ENCODE results near the gene IL17RA. TPM values are rescaled to one million over a fixed set of nuclear protein-coding genes. Genes with fewer than 3 reads are reported as not detected.

IL17RA gene
- total and polyA plus RNA-seq, 8 donors = 3.2 to 19.1 (median 8.7) TPM

DNA sequence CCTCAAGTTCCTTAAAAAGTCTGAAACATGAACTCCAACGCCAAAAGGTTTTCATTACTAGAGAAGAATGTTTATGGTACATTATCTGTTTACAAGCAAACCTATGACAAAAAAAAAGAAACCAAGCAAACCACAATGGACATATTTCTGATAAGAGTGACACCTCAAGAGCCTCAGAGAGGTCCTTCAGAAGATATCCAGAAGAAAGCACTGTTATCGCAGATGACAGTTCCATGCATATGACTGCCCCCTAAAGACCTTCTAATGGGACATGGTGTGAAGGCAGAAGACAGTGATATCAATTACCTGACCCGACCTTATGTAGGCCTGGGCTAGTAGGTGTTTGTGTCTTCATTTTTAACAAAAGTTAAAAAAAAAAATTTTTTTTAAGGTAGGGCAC, 71.1 kb downstream of the IL17RA start:
- no peak for DNase-seq
- Histone ChIP-seq H3K27ac (no peak overlapping the region), H3K4me3 (no peak overlapping the region), H3K27me3 (no peaks in the 10 kb centered on the region), H3K4me1 (peaks cover 20 to 74% (median 46%) of the 10 kb centered on the region in 4 donors), H3K36me3 (no peaks in the 10 kb centered on the region), H3K9me3 (no peaks in the 10 kb centered on the region)
- TF ChIP-seq POLR2A (IDR thresholded peaks at IDR 0.05) (no peak), EP300 (IDR thresholded peaks at IDR 0.05) (no peak), POLR2AphosphoS5 (IDR thresholded peaks at IDR 0.05) (no peak)
- TF ChIP-seq, protein P1, sequence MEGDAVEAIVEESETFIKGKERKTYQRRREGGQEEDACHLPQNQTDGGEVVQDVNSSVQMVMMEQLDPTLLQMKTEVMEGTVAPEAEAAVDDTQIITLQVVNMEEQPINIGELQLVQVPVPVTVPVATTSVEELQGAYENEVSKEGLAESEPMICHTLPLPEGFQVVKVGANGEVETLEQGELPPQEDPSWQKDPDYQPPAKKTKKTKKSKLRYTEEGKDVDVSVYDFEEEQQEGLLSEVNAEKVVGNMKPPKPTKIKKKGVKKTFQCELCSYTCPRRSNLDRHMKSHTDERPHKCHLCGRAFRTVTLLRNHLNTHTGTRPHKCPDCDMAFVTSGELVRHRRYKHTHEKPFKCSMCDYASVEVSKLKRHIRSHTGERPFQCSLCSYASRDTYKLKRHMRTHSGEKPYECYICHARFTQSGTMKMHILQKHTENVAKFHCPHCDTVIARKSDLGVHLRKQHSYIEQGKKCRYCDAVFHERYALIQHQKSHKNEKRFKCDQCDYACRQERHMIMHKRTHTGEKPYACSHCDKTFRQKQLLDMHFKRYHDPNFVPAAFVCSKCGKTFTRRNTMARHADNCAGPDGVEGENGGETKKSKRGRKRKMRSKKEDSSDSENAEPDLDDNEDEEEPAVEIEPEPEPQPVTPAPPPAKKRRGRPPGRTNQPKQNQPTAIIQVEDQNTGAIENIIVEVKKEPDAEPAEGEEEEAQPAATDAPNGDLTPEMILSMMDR (IDR thresholded peaks at IDR 0.05) = no peak
- WGBS, 5 donors = 72 to 88% (median 74%) methylated on average over 3 of the region's 3 CpGs
- intact Hi-C loops (cut with DNase I; ENCODE audit: low total_unique reads) = no loop called here

DNA sequence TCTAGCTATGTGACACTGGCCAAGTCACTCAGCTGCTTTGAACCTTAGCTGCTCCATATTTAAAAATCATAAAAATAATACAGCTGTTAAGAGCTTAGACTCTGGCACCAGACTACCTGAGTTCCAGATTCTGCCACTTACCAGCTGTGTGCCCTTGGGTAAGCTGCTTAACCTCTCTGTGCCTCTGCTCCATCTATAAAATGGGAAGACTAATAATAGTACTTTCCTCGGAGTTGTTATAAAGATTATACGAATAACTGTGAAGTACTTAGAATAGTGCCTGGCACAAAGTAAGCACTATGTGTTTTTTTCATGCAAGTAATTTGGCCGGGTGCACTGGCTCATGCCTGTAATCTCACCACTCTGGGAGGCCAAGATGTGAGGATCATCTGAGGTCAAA, 72.9 kb downstream of the IL17RA start:
- intact Hi-C loops (cut with DNase I; ENCODE audit: low total_unique reads) = no loop called here
- Histone ChIP-seq H3K27ac (peak overlapping the region in 3 of 5 donors; percentile 91 to 93 (median 93)), H3K4me3 (peak overlapping the region in 3 of 4 donors; percentile 66 to 89 (median 69)), H3K9me3 (no peaks in the 10 kb centered on the region), H3K27me3 (no peaks in the 10 kb centered on the region), H3K4me1 (peaks cover 20 to 66% (median 43%) of the 10 kb centered on the region in 4 donors), H3K36me3 (no peaks in the 10 kb centered on the region)
- 74 to 88% (median 85%) methylated on average over 3 of the region's 3 CpGs for WGBS, 5 donors
- TF ChIP-seq POLR2A (IDR thresholded peaks at IDR 0.05) (no peak), EP300 (IDR thresholded peaks at IDR 0.05) (no peak)
- TF ChIP-seq, protein P1 (IDR thresholded peaks at IDR 0.05) = no peak
- no peak for DNase-seq

DNA sequence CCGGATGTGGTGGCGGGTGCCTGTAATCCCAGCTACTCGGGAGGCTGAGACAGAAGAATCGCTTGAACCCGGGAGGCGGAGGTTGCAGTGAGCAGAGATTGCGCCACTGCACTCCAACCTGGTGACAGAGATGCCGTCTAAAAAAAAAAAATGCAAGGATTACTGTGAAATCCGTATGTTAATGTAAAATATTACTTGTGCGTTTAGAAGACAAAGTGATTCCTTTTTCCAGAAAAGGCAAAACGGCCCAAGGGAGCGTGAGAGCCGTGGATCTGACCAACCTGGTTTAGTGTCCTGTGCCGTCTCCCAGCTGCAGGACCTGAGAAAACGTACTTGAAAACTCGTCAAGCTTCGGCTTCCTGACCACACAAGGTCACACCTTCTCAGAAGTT, 73.4 kb downstream of the IL17RA start:
- Histone ChIP-seq H3K4me3 (peak overlapping the region; percentile 66 to 89 (median 70)), H3K9me3 (no peaks in the 10 kb centered on the region), H3K27me3 (no peaks in the 10 kb centered on the region), H3K27ac (peak overlapping the region; percentile 90 to 98 (median 93)), H3K36me3 (no peaks in the 10 kb centered on the region), H3K4me1 (peaks cover 20 to 62% (median 41%) of the 10 kb centered on the region in 4 donors)
- intact Hi-C loops (cut with DNase I; ENCODE audit: low total_unique reads) = no loop called here
- TF ChIP-seq, protein P1 (IDR thresholded peaks at IDR 0.05) = no peak
- no peak for TF ChIP-seq POLR2AphosphoS5 (IDR thresholded peaks at IDR 0.05)
- no peak for TF ChIP-seq EP300 (IDR thresholded peaks at IDR 0.05)
- TF ChIP-seq POLR2A (IDR thresholded peaks at IDR 0.05) = no peak
- no peak for DNase-seq
- WGBS, 5 donors = 39 to 47% (median 43%) methylated on average over 17 of the region's 17 CpGs

DNA sequence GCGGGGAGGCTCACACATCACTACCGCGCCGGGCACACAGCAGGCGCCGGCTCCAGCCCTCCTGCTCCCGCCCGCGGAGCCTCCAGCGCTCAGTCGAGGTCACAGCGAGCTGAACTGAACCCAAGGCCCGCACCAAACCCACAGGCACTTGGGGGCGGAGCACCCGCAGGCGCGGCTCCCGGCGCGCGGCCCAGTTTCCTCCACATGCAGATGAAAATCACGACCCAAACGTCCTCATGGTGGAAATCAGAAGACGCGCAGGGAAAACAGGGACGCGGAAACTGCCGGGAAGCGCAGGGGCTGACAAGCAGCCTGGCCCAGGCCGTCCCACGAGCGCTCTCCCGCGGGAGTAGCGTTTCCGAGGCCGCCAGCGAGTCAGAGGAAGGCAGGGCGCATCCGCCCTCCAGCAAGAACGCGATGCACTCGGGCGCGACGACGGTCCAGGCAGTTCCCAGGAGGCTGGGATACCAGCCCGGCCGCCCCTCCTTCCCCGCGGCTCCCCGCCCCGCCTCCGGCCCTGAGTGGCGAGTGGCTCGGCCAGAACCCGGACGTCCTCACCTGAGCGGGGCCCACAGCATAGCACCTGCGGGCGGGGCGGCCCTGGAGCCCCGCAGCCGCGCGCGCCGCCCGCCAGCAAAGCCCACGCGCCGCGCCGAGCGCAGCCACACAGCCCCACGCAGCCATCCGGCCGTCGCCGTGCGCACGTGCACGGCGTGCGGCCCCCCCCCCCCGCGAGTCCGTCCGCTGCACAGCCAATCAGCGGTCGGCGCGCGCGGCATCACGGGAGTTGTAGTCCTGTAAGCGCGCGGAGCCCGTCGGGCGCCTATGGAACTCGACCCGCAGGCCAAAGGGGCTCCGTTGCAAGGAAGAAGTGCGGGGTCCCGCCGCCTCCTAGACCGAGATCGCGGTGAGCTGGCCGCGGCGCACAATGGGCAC, 74.0 kb downstream of the IL17RA start, which contains the start of gene HDHD5:
TSS of gene HDHD5 (minus strand) at position 710 of the 936 bp plus-strand sequence. CDS start at position 684, 26 bp downstream.
- Histone ChIP-seq H3K4me1 (peaks cover 20 to 55% (median 39%) of the 10 kb centered on the region in 4 donors), H3K4me3 (peak within 1 kb of the TSS; percentile 66 to 89 (median 70)), H3K9me3 (no peaks in the 10 kb centered on the region), H3K27ac (peak within 1 kb of the TSS; percentile 90 to 98 (median 93)), H3K27me3 (no peaks in the 10 kb centered on the region), H3K36me3 (no peaks in the 10 kb centered on the region)
- WGBS, 5 donors = 0% methylated on average over 5 to 114 of the region's 114 CpGs
- TF ChIP-seq, protein P1 (IDR thresholded peaks at IDR 0.05) = no peak
- peak; percentile 37 to 70 (median 41) for TF ChIP-seq POLR2AphosphoS5 (IDR thresholded peaks at IDR 0.05)
- peak; percentile 93 to 97 for DNase-seq
- intact Hi-C loops (cut with DNase I; ENCODE audit: low total_unique reads) = no loop called here
